GM19023 (cell line): ENCODE data around the gene AHCY.
"Not testable (repeated sequence)": the region's sequence is repeated elsewhere in the genome, so short reads cannot be mapped to it uniquely, and the experiment has no call there.

ENCODE experiments used
- ATAC-seq: cut with Tn5 transposase; IDR thresholded peaks from one replicate; pipeline ENCODE4 v1.9.1; 2021; ENCODE audit warnings: mild to moderate bottlenecking, moderate library complexity; ENCODE audit not compliant: unreplicated experiment

Gene AHCY

GRCh38 chr20:34299556-34300255 is 3.4 kb downstream of the AHCY start:
- ATAC-seq, result no peak

GRCh38 chr20:34298294-34298784 is 4.8 kb downstream of the AHCY start:
- ATAC-seq, result not testable (repeated sequence)

GRCh38 chr20:34296468-34296867 is 6.7 kb downstream of the AHCY start:
- ATAC-seq, result no peak

GRCh38 chr20:34295284-34295683 is 7.9 kb downstream of the AHCY start:
- ATAC-seq, result no peak

- no peak for ATAC-seq
Measured at GRCh38 chr20:34294563-34294962, 8.6 kb downstream of the AHCY start.

GRCh38 chr20:34293589-34293988 is 9.6 kb downstream of the AHCY start:
- no peak for ATAC-seq

GRCh38 chr20:34293119-34293518 is 10.0 kb downstream of the AHCY start:
- ATAC-seq, result no peak

- no peak for ATAC-seq
Measured at GRCh38 chr20:34292496-34292895, 10.7 kb downstream of the AHCY start.

- no peak for ATAC-seq
Measured at GRCh38 chr20:34290471-34290870, 12.7 kb downstream of the AHCY start.

- not testable (repeated sequence) for ATAC-seq
Measured at GRCh38 chr20:34287500-34287899, 15.7 kb downstream of the AHCY start.

GRCh38 chr20:34285450-34285849 is 17.7 kb downstream of the AHCY start:
- no peak for ATAC-seq

- ATAC-seq, result no peak
Measured at GRCh38 chr20:34283844-34284243, 19.3 kb downstream of the AHCY start.

GRCh38 chr20:34282041-34282440 is 21.1 kb downstream of the AHCY start:
- ATAC-seq, result no peak

- no peak for ATAC-seq
Measured at GRCh38 chr20:34281177-34281576, 22.0 kb downstream of the AHCY start.

GRCh38 chr20:34274694-34275093 is 28.5 kb downstream of the AHCY start:
- no peak for ATAC-seq

GRCh38 chr20:34271956-34272355 is 31.2 kb downstream of the AHCY start:
- ATAC-seq, result no peak

GRCh38 chr20:34269996-34270627 is 33.0 kb downstream of the AHCY start:
- no peak for ATAC-seq

- ATAC-seq, result no peak
Measured at GRCh38 chr20:34268851-34269636, 34.1 kb downstream of the AHCY start.

- ATAC-seq, result no peak
Measured at GRCh38 chr20:34268145-34268544, 35.0 kb downstream of the AHCY start.

GRCh38 chr20:34264141-34264540 is 39.0 kb downstream of the AHCY start:
- ATAC-seq, result no peak

- ATAC-seq, result not testable (repeated sequence)
Measured at GRCh38 chr20:34263468-34263867, 39.7 kb downstream of the AHCY start.
